ENCODE data around the gene TRIM2. TPM values are rescaled to one million over a fixed set of nuclear protein-coding genes. Genes with fewer than 3 reads are reported as not detected.

TRIM2 gene
- total RNA-seq, 4 donors from 2014 or later = 14.8 to 45.4 (median 26.5) TPM

DNA sequence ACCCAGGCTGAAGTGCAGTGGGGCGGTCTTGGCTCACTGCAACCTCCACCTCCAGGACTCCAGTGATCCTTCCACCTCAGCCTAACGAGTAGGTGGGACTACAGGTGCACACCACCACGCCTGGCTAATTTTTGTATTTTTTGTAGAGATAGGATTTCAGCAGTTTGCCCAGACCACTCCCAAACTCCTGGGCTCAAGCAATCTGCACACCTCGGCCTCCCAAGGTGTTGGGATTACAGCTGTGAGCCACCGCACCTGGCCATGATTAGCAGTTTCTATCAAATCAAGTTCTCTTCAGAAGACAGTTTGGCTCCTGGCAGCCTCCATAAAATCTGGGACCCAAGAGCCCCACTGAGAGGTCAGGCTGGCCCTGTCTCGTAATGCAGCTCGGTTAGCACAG is 26.4 kb upstream of the TRIM2 start:
- no peak for DNase-seq (ENCODE audit: low spot score)
- ATAC-seq (ENCODE audit: low FRiP score) = no peak
- TF ChIP-seq, protein P1, sequence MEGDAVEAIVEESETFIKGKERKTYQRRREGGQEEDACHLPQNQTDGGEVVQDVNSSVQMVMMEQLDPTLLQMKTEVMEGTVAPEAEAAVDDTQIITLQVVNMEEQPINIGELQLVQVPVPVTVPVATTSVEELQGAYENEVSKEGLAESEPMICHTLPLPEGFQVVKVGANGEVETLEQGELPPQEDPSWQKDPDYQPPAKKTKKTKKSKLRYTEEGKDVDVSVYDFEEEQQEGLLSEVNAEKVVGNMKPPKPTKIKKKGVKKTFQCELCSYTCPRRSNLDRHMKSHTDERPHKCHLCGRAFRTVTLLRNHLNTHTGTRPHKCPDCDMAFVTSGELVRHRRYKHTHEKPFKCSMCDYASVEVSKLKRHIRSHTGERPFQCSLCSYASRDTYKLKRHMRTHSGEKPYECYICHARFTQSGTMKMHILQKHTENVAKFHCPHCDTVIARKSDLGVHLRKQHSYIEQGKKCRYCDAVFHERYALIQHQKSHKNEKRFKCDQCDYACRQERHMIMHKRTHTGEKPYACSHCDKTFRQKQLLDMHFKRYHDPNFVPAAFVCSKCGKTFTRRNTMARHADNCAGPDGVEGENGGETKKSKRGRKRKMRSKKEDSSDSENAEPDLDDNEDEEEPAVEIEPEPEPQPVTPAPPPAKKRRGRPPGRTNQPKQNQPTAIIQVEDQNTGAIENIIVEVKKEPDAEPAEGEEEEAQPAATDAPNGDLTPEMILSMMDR (IDR thresholded peaks at IDR 0.05) = no peak

DNA sequence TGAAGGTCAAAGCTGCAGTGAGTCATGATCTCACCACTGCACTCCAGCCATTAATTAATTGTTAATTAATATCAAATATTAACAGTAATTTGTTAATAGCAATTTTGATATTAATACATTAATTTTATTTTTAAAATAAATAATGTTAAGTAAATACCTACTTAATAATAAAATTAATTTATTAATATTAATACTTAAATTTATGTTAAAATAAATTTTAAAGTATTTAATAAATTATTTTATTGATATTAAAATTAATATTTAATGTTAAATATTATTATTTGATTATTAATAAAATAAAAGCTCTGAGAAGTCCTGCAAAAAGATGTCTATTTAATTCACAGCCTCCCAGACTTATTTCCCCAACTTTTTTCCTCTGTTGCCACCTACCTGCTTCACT is 25.1 kb upstream of the TRIM2 start:
- ATAC-seq (ENCODE audit: low FRiP score) (no peak), DNase-seq (ENCODE audit: low spot score) (no peak)
- TF ChIP-seq, protein P1 (IDR thresholded peaks at IDR 0.05) = no peak

DNA sequence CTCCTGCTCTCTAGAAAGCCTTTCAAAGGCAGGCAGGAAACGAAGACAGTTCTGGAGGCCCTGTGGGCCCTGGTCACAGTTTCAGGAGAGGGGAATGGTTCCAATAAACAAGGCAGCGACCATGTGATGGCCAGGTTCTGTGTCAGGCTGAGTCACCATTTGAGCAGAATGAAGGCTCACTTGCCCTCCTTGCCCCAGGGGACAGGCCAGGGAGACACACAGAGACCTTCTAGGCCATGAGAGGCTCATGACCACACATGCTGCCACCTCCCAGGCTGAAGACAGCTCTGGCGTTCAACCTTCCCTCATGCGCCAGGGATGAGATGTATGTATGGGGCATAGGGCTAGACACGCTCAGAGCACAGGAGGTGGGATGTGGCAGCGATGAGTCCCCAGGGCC is 22.9 kb upstream of the TRIM2 start:
- ATAC-seq (ENCODE audit: low FRiP score) = no peak
- DNase-seq (ENCODE audit: low spot score) = no peak
- TF ChIP-seq, protein P1 (IDR thresholded peaks at IDR 0.05) = no peak

DNA sequence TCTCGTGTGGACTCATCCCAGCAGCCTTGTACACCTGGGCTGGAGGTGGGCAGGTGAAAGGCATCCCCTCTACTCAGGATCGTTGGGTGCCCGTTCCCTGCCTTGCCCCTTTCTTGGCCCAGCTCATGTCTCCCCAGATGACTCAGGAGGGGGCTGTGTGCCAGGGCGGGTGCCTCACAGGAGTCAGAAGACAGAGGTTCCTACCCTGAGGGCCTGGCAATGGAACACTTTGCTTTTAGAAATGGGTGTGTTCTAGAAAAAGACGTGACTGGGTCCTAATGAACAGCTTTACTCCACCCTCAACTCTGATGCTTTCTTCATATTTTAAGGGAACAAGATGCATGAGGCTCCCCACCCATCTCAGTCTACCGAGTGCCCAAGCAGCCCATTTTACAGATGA is 22.5 kb upstream of the TRIM2 start:
- TF ChIP-seq, protein P1 (IDR thresholded peaks at IDR 0.05) = no peak
- ATAC-seq (ENCODE audit: low FRiP score) (no peak), DNase-seq (ENCODE audit: low spot score) (no peak)

DNA sequence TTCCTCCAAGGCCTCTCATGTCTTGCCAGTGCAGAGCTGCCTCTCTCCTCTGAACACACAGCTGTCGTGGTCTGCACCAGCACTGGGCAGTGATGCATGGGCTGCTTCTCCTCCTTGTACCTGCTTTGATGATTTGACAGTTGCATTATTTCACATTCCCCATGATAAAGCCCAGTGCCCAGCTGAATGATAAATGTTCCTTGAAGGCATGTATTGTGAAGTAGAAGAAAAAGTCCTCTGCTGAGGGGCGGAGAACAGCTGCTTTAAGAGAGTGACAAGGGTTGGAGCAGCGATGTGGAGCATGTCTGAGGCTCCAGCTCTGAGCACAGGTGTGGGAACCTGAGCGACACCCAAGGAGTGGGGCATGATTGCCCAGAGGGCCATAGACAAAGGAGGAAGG is 21.1 kb upstream of the TRIM2 start:
- TF ChIP-seq, protein P1 (IDR thresholded peaks at IDR 0.05) = no peak
- ATAC-seq (ENCODE audit: low FRiP score) (no peak), DNase-seq (ENCODE audit: low spot score) (no peak)

DNA sequence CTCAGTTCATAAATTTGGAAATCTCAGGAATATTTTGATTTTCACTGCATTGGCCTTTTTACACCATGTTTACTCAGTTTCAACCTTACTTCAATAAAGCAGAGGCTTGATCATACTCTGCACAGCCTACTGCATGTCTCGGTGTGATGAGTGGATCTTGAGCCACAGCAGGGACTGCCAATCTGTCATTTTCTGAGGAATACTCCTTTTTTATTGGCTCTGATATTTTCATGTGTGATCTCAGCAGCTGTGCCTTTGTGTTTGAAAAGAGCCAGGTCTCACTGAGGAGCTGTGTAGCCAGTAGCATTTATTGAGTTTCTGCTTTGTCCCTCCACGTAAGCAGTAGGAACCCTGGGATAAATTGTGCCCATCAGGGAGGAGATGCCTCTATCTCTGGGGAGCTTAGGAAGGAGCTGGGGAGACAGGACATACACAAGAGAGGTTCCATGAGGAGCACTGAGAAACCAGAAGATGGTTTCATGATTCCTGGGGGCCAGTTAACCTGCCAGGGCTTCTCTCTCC is 18.9 kb upstream of the TRIM2 start:
- no peak for DNase-seq (ENCODE audit: low spot score)
- TF ChIP-seq, protein P1 (IDR thresholded peaks at IDR 0.05) = no peak
- no peak for ATAC-seq (ENCODE audit: low FRiP score)

DNA sequence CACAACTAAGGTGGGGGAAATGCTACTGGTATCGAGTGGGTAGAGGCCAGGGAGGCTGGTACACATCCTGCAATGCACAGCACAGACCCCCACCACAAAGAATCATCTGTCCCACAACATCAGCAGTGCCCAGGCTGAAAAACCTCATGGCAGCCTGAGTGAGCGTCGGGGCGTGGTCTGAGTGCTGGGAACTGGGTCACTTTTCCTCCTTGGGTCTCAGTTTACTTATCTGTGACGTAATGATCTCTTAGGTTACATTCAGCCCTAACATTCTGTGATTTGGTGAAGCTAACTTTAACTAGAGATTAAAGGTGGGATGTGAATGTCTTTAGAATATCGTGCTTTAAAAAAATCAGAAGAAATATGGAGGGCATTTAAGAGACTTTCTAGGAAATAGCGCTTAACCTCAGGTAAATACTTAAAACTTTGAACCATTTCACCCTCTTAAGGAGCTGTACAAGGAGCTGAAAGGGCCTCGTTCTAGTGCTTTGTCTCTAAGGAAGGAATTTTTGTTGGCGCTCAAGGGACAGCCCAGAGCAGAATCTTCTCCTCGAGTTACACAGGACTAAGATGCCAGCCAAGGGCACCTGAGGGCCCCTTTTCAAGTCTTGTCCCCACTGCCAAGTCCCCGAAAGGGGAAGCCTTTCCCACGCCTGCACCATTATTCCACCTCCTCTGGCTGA is 18.1 kb upstream of the TRIM2 start:
- ATAC-seq (ENCODE audit: low FRiP score) (no peak), DNase-seq (ENCODE audit: low spot score) (no peak)
- TF ChIP-seq, protein P1 (IDR thresholded peaks at IDR 0.05) = no peak
